ENCODE results near the gene AGO3.

AGO3 gene

DNA sequence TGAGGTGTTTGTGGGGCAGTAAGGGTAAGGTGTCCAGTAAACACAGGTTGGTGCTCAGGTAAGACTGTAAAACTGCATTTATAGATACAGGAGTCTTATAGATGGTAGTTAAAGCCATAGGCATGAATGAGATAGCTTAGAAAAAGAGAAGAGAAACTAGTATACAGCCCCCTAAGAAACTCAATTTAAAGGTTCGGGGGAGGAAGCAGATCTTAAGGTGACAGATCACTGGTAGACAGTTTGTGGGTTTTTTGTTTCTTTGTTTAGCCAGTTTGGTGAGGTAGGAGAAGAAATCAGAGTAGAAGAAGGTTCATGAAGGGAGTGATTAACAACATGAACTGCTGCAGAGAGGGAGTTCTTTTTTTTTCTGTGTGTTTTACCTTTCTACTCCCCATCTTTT is 6.1 kb upstream of the AGO3 start:
- H3K27ac ChIP-seq = no peak overlapping the region
- TF ChIP-seq, protein P1, sequence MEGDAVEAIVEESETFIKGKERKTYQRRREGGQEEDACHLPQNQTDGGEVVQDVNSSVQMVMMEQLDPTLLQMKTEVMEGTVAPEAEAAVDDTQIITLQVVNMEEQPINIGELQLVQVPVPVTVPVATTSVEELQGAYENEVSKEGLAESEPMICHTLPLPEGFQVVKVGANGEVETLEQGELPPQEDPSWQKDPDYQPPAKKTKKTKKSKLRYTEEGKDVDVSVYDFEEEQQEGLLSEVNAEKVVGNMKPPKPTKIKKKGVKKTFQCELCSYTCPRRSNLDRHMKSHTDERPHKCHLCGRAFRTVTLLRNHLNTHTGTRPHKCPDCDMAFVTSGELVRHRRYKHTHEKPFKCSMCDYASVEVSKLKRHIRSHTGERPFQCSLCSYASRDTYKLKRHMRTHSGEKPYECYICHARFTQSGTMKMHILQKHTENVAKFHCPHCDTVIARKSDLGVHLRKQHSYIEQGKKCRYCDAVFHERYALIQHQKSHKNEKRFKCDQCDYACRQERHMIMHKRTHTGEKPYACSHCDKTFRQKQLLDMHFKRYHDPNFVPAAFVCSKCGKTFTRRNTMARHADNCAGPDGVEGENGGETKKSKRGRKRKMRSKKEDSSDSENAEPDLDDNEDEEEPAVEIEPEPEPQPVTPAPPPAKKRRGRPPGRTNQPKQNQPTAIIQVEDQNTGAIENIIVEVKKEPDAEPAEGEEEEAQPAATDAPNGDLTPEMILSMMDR (conservative IDR thresholded peaks at IDR 0.05) = no peak
- no peak for TF ChIP-seq ZFX (IDR thresholded peaks at IDR 0.05)

DNA sequence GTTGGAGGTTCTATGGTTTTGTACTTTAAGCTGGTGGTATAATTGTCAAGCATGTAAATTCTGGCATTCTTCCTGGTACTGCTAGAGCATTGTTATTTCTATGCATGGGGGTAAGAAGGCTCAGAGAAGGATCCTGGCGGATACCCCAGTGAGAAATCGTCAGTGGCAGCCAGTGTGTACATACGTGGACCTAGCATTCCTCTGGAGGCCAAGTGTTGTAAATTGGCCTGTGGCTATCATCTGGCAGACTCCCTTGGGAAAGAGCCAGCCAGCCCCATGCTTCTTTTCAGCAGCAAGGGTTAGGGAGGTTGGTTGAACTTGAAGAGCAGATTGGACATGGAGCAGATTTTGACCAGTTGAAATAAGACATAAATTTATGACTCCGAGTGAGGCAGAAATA is 5.2 kb upstream of the AGO3 start:
- TF ChIP-seq ZFX (IDR thresholded peaks at IDR 0.05) = no peak
- TF ChIP-seq, protein P1 (conservative IDR thresholded peaks at IDR 0.05) = no peak
- H3K27ac ChIP-seq = no peak overlapping the region

DNA sequence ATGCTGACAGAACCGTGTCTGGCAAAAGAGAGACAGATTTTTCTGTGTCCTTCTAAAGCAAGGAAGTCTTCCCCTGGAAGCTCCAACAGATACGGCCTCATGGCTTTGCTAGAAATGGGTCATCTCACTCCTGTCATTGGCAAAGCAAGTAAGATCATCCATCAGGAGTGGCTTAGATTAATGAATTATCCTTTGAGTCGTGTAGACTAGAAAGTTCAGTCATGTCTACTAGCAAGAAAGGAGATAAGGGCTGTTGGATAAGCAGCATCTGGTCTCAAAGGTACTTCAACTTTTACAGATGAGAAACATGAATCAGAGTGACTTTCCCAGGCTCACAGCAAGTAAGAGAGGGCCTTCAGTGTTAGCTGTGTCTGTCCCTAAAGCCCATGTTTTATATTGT is 3.4 kb upstream of the AGO3 start:
- no peak overlapping the region for H3K27ac ChIP-seq
- TF ChIP-seq ZFX (IDR thresholded peaks at IDR 0.05) = no peak
- TF ChIP-seq, protein P1 (conservative IDR thresholded peaks at IDR 0.05) = no peak

DNA sequence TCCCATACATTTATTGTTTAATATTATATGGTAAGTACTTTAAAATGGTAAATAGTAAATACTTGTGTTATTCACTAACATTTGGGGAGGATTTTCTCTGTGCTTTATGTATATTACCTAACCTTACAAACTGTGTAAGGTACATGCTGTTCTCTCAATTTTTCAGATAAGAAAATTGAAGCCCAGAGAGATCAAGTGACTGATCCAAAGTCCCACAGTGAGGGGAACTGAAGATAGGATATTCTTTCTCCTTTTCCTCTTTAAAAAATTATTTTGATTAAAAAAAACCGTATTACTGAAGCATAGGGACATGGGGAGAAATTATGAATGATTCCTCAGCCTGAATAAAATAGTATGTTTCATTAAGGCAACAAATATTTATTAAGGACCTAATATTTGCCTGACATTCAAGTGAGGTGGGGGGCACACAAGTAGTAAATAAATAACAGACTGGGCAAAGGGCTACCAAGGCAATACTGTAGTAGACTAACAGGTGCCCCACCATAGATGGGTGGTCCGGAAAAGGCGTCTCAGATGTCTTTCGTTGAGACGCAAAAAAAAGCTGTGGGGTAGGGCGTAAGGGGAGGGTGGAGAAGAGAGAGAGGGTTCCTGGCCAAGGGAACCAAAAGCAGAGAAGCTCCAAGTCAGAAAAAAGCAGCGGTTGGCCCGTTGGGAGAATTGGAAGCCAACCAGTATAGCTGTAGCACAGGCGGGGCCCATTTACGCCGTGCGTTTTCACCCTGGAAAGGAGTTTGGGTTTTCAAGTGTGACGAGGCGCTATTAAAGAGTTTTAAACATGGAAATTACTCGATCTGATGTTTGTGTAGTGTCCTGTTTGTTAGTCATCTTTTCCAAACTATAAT is 944 bp upstream of the AGO3 start:
- TF ChIP-seq, protein P1 (conservative IDR thresholded peaks at IDR 0.05) = no peak
- TF ChIP-seq ZFX (IDR thresholded peaks at IDR 0.05) = no peak
- peak overlapping the region; percentile 96 for H3K27ac ChIP-seq

DNA sequence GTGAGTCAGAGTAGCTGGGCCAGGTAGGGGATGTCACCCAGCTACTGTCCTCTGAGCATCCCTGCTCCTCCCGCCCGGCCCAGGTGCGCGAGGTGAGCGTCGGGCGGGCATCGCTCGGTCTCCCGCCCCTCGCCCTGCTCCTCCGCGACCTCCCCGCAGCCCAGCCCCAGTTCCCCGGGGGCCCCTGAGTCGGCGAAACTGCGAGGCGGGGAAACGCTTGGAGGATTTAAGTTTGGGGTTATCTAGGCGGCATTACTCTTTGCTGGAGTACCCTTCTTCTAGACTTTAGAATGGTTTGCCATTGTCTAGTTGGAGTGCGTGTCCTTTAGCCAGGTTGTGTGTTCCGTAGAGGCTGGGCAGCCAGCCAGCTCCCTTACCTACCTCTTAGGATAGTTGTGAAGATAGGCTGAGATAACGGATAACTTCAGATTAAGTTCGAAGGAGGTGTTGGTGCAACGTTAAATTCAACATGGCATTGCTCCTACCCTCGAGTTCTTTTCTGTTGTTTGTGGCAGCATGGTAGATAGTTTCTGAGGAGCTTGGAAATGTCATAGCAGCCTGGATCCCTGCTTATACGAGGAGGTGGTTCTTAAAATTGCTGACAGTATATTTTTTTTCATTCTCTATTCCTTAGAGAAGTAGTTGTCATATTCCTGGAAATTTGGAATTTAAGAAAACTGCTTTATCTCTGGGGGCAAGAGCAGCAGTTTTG is 697 bp downstream of the AGO3 start:
- TF ChIP-seq ZFX (IDR thresholded peaks at IDR 0.05) = no peak
- TF ChIP-seq, protein P1 (conservative IDR thresholded peaks at IDR 0.05) = no peak
- H3K27ac ChIP-seq = peak overlapping the region; percentile 96

DNA sequence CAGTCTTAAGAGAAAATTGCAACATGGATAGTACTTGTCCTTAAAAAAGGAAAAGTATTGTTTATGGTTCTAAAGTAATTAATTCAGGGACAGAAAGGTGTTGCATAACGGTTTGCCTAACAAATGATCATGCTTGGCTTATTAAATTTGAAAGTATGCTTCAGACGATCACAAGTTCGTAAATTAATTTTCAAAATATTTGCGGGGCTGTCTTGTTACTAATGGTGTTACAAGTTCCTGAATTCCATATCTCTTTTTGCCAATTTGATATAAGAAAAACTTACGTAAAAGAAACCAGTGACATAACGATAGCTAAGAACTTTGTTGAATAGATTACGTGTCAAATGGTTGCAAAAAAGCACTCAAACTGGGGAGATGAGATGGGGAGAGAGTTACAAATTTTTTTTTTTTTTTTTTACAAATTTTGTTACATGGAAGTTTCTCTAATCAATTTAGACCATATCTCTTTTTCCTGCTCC is 1.3 kb downstream of the AGO3 start:
- no peak overlapping the region for H3K27ac ChIP-seq
- TF ChIP-seq, protein P1 (conservative IDR thresholded peaks at IDR 0.05) = no peak
- no peak for TF ChIP-seq ZFX (IDR thresholded peaks at IDR 0.05)

DNA sequence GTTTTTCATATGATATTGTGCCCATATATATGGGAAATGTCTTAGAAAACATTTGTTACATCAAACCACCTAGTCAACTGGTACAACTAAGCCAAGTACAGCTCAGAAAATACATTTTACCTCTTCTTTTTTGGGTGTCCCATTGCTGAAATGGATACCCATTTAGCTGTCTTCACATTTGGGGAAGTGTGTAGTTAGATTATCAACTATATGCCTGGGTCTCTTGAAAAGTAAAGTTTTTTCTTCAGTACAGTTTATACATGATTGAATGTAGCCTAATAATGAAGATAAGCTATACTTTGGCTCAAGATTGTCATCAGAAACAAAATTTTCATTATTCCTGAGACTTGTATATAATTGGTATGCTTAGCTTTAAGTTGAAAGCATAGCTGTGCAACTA is 2.0 kb downstream of the AGO3 start:
- no peak for TF ChIP-seq ZFX (IDR thresholded peaks at IDR 0.05)
- no peak overlapping the region for H3K27ac ChIP-seq
